ENCODE measurements around the gene CDH10. TPM values are rescaled to one million over a fixed set of nuclear protein-coding genes. Genes with fewer than 3 reads are reported as not detected.

CDH10 gene
- total RNA-seq, 6 experiments from 2014 or later = not detected

- Histone ChIP-seq H3K27ac (no peak overlapping the region), H3K36me3 (no peaks in the 10 kb centered on the region), H3K4me3 (no peak overlapping the region), H3K4me1 (no peaks in the 10 kb centered on the region), H3K27me3 (peaks cover 0 to 4% of the 10 kb centered on the region in 2 donors), H3K9me3 (no peaks in the 10 kb centered on the region)
- WGBS (ENCODE audit: insufficient coverage, low coverage, low lambda C conversion rate, missing lambda C conversion rate) = 41% methylated on average over 1 of the region's 1 CpG
- ATAC-seq = no peak
- TF ChIP-seq, protein P1, sequence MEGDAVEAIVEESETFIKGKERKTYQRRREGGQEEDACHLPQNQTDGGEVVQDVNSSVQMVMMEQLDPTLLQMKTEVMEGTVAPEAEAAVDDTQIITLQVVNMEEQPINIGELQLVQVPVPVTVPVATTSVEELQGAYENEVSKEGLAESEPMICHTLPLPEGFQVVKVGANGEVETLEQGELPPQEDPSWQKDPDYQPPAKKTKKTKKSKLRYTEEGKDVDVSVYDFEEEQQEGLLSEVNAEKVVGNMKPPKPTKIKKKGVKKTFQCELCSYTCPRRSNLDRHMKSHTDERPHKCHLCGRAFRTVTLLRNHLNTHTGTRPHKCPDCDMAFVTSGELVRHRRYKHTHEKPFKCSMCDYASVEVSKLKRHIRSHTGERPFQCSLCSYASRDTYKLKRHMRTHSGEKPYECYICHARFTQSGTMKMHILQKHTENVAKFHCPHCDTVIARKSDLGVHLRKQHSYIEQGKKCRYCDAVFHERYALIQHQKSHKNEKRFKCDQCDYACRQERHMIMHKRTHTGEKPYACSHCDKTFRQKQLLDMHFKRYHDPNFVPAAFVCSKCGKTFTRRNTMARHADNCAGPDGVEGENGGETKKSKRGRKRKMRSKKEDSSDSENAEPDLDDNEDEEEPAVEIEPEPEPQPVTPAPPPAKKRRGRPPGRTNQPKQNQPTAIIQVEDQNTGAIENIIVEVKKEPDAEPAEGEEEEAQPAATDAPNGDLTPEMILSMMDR (IDR thresholded peaks at IDR 0.05) = no peak
- no peak for TF ChIP-seq POLR2A (IDR thresholded peaks at IDR 0.05)
- DNase-seq = no peak
- intact Hi-C loops (cut with DNase I) = no loop called here
Observed at GRCh38 chr5:24598956-24599355, 45.8 kb downstream of the CDH10 start.

DNA sequence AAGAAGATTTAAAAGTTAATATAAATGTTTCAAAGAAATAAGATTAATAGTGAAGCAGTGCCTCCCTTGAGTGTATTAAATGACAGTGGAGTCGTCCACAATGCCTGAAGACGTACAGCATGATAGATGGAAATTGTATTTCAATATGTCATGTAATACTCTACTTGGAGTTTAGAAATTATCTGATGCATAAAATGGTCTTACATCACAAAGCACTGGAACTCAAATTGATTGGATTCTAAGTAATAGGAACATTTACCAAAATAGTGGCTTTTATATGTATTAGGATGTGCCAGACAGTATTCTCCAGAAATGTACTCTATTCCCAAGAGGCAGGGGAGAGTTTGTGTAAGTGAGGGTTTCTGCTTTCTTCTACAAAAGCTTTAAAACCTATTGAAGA lies 49.4 kb downstream of the CDH10 start:
- ATAC-seq (no peak), DNase-seq (no peak)
- no peak for TF ChIP-seq POLR2A (IDR thresholded peaks at IDR 0.05)
- TF ChIP-seq, protein P1 (IDR thresholded peaks at IDR 0.05) = no peak
- intact Hi-C loops (cut with DNase I) = no loop called here
- no peak overlapping the region for H3K27ac ChIP-seq
- H3K4me1 ChIP-seq = no peaks in the 10 kb centered on the region
- no peak overlapping the region for H3K4me3 ChIP-seq
- no peaks in the 10 kb centered on the region for H3K9me3 ChIP-seq
- H3K36me3 ChIP-seq = no peaks in the 10 kb centered on the region
- 34% methylated on average over 2 of the region's 2 CpGs for whole genome bisulfite sequencing (ENCODE audit: insufficient coverage, low coverage, low lambda C conversion rate, missing lambda C conversion rate)
- peaks cover 0 to 4% of the 10 kb centered on the region in 2 donors for H3K27me3 ChIP-seq

- DNase-seq = no peak
- ATAC-seq = no peak
- no peaks in the 10 kb centered on the region for H3K9me3 ChIP-seq
- H3K27ac ChIP-seq = no peak overlapping the region
- no peak overlapping the region for H3K4me3 ChIP-seq
- no peaks in the 10 kb centered on the region for H3K36me3 ChIP-seq
- no peaks in the 10 kb centered on the region for H3K27me3 ChIP-seq
- intact Hi-C loops (cut with DNase I) = no loop called here
- TF ChIP-seq, protein P1 (IDR thresholded peaks at IDR 0.05) = no peak
- TF ChIP-seq POLR2A (IDR thresholded peaks at IDR 0.05) = no peak
- H3K4me1 ChIP-seq = no peaks in the 10 kb centered on the region
Observed at GRCh38 chr5:24591426-24591825, 53.4 kb downstream of the CDH10 start.

DNA sequence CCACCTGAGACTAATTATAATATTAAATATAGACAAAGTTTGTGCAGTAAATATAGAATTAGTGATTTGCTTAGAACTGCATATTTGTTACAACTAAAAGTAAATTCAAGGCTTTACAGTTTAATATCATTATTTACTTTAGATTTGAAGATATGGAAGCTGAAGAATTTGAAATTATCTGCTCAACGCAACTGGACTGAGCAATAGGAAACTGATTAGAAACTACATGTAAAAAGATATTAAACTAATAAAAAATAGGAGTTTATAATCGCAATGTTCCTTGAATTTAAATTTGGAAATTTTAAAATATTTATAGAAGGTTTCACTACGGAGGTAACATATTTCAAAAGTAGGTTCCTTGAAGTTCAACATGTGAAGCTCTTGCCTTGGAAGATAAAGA lies 55.2 kb downstream of the CDH10 start:
- DNase-seq (no peak), ATAC-seq (no peak)
- intact Hi-C loops (cut with DNase I) = no loop called here
- Histone ChIP-seq H3K4me1 (no peaks in the 10 kb centered on the region), H3K4me3 (no peak overlapping the region), H3K9me3 (no peaks in the 10 kb centered on the region), H3K36me3 (no peaks in the 10 kb centered on the region), H3K27ac (no peak overlapping the region), H3K27me3 (no peaks in the 10 kb centered on the region)
- WGBS (ENCODE audit: insufficient coverage, low coverage, low lambda C conversion rate, missing lambda C conversion rate) = 57% methylated on average over 3 of the region's 3 CpGs
- TF ChIP-seq POLR2A (IDR thresholded peaks at IDR 0.05) = no peak
- TF ChIP-seq, protein P1 (IDR thresholded peaks at IDR 0.05) = no peak

- H3K27ac ChIP-seq = no peak overlapping the region
- H3K4me1 ChIP-seq = no peaks in the 10 kb centered on the region
- DNase-seq (no peak), ATAC-seq (no peak)
- whole genome bisulfite sequencing (ENCODE audit: insufficient coverage, low coverage, low lambda C conversion rate, missing lambda C conversion rate) = 43% methylated on average over 4 of the region's 4 CpGs
- no peaks in the 10 kb centered on the region for H3K9me3 ChIP-seq
- TF ChIP-seq, protein P1 (IDR thresholded peaks at IDR 0.05) = no peak
- TF ChIP-seq POLR2A (IDR thresholded peaks at IDR 0.05) = no peak
- no peaks in the 10 kb centered on the region for H3K27me3 ChIP-seq
- no peaks in the 10 kb centered on the region for H3K36me3 ChIP-seq
- intact Hi-C loops (cut with DNase I) = no loop called here
- H3K4me3 ChIP-seq = no peak overlapping the region
Observed at GRCh38 chr5:24585751-24586150, 59.0 kb downstream of the CDH10 start.
